ENCODE data around the gene FEN1. TPM values are rescaled to one million over a fixed set of nuclear protein-coding genes. Genes with fewer than 3 reads are reported as not detected.

The FEN1 gene
- total RNA-seq, 1 donor from 2014 or later: 19.8 TPM

GRCh38 chr11:61829806-61830205 lies 37.1 kb downstream of the FEN1 start:
- TF ChIP-seq, protein P1, sequence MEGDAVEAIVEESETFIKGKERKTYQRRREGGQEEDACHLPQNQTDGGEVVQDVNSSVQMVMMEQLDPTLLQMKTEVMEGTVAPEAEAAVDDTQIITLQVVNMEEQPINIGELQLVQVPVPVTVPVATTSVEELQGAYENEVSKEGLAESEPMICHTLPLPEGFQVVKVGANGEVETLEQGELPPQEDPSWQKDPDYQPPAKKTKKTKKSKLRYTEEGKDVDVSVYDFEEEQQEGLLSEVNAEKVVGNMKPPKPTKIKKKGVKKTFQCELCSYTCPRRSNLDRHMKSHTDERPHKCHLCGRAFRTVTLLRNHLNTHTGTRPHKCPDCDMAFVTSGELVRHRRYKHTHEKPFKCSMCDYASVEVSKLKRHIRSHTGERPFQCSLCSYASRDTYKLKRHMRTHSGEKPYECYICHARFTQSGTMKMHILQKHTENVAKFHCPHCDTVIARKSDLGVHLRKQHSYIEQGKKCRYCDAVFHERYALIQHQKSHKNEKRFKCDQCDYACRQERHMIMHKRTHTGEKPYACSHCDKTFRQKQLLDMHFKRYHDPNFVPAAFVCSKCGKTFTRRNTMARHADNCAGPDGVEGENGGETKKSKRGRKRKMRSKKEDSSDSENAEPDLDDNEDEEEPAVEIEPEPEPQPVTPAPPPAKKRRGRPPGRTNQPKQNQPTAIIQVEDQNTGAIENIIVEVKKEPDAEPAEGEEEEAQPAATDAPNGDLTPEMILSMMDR (IDR thresholded peaks at IDR 0.05): no peak
- H3K4me1 Mint-ChIP-seq (ENCODE audit: unreplicated experiment): peaks cover 62% of the 10 kb centered on the region
- H3K4me3 Mint-ChIP-seq (ENCODE audit: unreplicated experiment): peak overlapping the region; percentile 91
- no peaks in the 10 kb centered on the region for H3K27me3 Mint-ChIP-seq (ENCODE audit: unreplicated experiment)
- peak overlapping the region; percentile 95 for H3K27ac Mint-ChIP-seq (ENCODE audit: unreplicated experiment)
- no peak for DNase-seq (ENCODE audit: extremely low spot score, unreplicated experiment)
- H3K36me3 Mint-ChIP-seq (ENCODE audit: unreplicated experiment): peaks cover 1% of the 10 kb centered on the region
- H3K9me3 Mint-ChIP-seq (ENCODE audit: unreplicated experiment): no peaks in the 10 kb centered on the region

- Mint-ChIP-seq H3K4me1 (ENCODE audit: unreplicated experiment) (peaks cover 67% of the 10 kb centered on the region), H3K4me3 (ENCODE audit: unreplicated experiment) (peak overlapping the region; percentile 91), H3K36me3 (ENCODE audit: unreplicated experiment) (peaks cover 1% of the 10 kb centered on the region), H3K27ac (ENCODE audit: unreplicated experiment) (peak overlapping the region; percentile 95), H3K27me3 (ENCODE audit: unreplicated experiment) (no peaks in the 10 kb centered on the region), H3K9me3 (ENCODE audit: unreplicated experiment) (no peaks in the 10 kb centered on the region)
- TF ChIP-seq, protein P1 (IDR thresholded peaks at IDR 0.05): no peak
- DNase-seq (ENCODE audit: extremely low spot score, unreplicated experiment): no peak
These were observed 37.8 kb downstream of the FEN1 start for GRCh38 chr11:61830237-61831105.

- Mint-ChIP-seq H3K27ac (ENCODE audit: unreplicated experiment) (peak overlapping the region; percentile 63), H3K4me3 (ENCODE audit: unreplicated experiment) (no peak overlapping the region), H3K9me3 (ENCODE audit: unreplicated experiment) (no peaks in the 10 kb centered on the region), H3K27me3 (ENCODE audit: unreplicated experiment) (no peaks in the 10 kb centered on the region), H3K36me3 (ENCODE audit: unreplicated experiment) (no peaks in the 10 kb centered on the region), H3K4me1 (ENCODE audit: unreplicated experiment) (peaks cover 68% of the 10 kb centered on the region)
- TF ChIP-seq, protein P1 (IDR thresholded peaks at IDR 0.05): no peak
- no peak for DNase-seq (ENCODE audit: extremely low spot score, unreplicated experiment)
These were observed 39.5 kb downstream of the FEN1 start for GRCh38 chr11:61832207-61832606.

- Mint-ChIP-seq H3K4me1 (ENCODE audit: unreplicated experiment) (peaks cover 67% of the 10 kb centered on the region), H3K27ac (ENCODE audit: unreplicated experiment) (peak overlapping the region; percentile 63), H3K4me3 (ENCODE audit: unreplicated experiment) (no peak overlapping the region), H3K9me3 (ENCODE audit: unreplicated experiment) (no peaks in the 10 kb centered on the region), H3K27me3 (ENCODE audit: unreplicated experiment) (no peaks in the 10 kb centered on the region), H3K36me3 (ENCODE audit: unreplicated experiment) (no peaks in the 10 kb centered on the region)
- TF ChIP-seq, protein P1 (IDR thresholded peaks at IDR 0.05): no peak
- no peak for DNase-seq (ENCODE audit: extremely low spot score, unreplicated experiment)
These were observed 40.0 kb downstream of the FEN1 start for GRCh38 chr11:61832754-61833153.

GRCh38 chr11:61833471-61833870 lies 40.8 kb downstream of the FEN1 start:
- Mint-ChIP-seq H3K4me1 (ENCODE audit: unreplicated experiment) (peaks cover 67% of the 10 kb centered on the region), H3K27ac (ENCODE audit: unreplicated experiment) (peak overlapping the region; percentile 97), H3K27me3 (ENCODE audit: unreplicated experiment) (no peaks in the 10 kb centered on the region), H3K9me3 (ENCODE audit: unreplicated experiment) (no peaks in the 10 kb centered on the region), H3K4me3 (ENCODE audit: unreplicated experiment) (no peak overlapping the region), H3K36me3 (ENCODE audit: unreplicated experiment) (no peaks in the 10 kb centered on the region)
- TF ChIP-seq, protein P1 (IDR thresholded peaks at IDR 0.05): no peak
- no peak for DNase-seq (ENCODE audit: extremely low spot score, unreplicated experiment)
